Progenitor cell of endocrine pancreas (in vitro differentiated cells): ENCODE data around the gene DUSP22. TPM values are rescaled to one million over a fixed set of nuclear protein-coding genes. Genes with fewer than 3 reads are reported as not detected.
A peak's percentile ranks its signal among the peaks of the same experiment; 100 is the strongest.
"Not testable (repeated sequence)": the region's sequence is repeated elsewhere in the genome, so short reads cannot be mapped to it uniquely, and the experiment has no call there.

ENCODE experiments used
- DNase-seq: peaks from one replicate; pipeline ENCODE4 v3.0.0; 2021; ENCODE audit warnings: low spot score; ENCODE audit not compliant: unreplicated experiment
- H3K27ac Mint-ChIP-seq: 2 replicates; pipeline ENCODE4 v1.8.0; 2021; ENCODE audit warnings: mild to moderate bottlenecking, moderate library complexity, mixed read lengths
- H3K27me3 Mint-ChIP-seq: 2 replicates; pipeline ENCODE4 v1.8.0; 2021; ENCODE audit warnings: mixed read lengths
- H3K36me3 Mint-ChIP-seq: 2 replicates; pipeline ENCODE4 v1.8.0; 2022; ENCODE audit warnings: mixed read lengths; ENCODE audit not compliant: insufficient read depth
- H3K4me1 Mint-ChIP-seq: 2 replicates; pipeline ENCODE4 v1.8.0; 2021; ENCODE audit warnings: low read depth, mixed read lengths
- H3K4me3 Mint-ChIP-seq: 2 replicates; pipeline ENCODE4 v1.8.0; 2021; ENCODE audit warnings: low read depth, mild to moderate bottlenecking, moderate library complexity, mixed read lengths
- H3K9me3 Mint-ChIP-seq: 2 replicates; pipeline ENCODE4 v1.8.0; 2021; ENCODE audit warnings: low read depth, mixed read lengths
- long read RNA-seq: library from polyadenylated mRNA; unstranded; transcript quantifications from one replicate; pipeline ENCODE4 v2.0.0, GENCODE V29; 2020
- total RNA-seq: library from RNA; stranded (reverse); gene quantifications from 2 replicates; pipeline ENCODE4 v1.2.1, GENCODE V29; 2021
- TF ChIP-seq, protein P1 (sequence below): fragments of 200-600 bp; sonication (generic); IDR thresholded peaks from one replicate; pipeline ENCODE4 v1.5.0; 2021; ENCODE audit warnings: antibody characterized with exemption, mild to moderate bottlenecking; ENCODE audit not compliant: unreplicated experiment

The DUSP22 gene, protein sequence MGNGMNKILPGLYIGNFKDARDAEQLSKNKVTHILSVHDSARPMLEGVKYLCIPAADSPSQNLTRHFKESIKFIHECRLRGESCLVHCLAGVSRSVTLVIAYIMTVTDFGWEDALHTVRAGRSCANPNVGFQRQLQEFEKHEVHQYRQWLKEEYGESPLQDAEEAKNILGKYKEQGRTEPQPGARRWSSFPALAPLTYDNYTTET
- 39.0 and 40.4 TPM in 2 replicates for total RNA-seq
- long read RNA-seq, transcript DUSP22-202 (7 exons, 3,098 nt) = minor isoform, 9 of 30 reads
- long read RNA-seq, transcript DUSP22-208 (6 exons, 1,166 nt) = major isoform, 14 of 30 reads
- long read RNA-seq, partial matches to known transcripts = 2 of 30 reads
- long read RNA-seq, other reads (novel, unspliced or antisense) = 5 of 30 reads

DNA sequence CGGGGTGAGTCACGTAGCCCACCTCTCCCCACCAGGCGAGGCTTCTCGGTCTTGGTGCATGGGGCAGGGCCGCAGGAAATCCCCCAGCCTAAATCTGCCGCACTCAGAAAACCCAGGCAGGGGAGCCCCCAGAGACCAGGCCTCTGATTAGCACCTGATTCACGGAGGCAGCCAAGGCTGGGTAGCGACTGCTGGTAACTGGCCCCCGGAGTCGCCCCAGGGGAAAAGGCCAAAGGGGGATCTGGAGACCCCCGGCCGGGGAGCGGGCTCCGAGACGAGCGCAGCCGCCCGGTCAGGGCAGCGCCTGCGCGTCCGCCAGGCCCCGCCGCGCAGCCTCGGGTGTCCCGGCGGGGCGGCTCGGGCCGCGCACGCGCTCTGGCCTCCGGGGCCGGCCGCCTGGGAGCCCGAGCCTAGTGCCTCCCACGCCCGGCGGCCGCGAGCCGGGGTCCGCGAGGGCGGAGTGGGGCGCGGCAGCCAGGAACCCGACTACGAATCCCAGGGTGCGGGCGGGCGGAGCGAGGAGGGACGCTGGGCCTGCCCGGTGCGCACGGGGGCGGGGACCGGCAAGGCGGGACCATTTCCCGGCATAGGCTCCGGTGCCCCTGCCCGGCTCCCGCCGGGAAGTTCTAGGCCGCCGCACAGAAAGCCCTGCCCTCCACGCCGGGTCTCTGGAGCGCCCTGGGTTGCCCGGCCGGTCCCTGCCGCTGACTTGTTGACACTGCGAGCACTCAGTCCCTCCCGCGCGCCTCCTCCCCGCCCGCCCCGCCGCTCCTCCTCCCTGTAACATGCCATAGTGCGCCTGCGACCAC, at the start of gene DUSP22:
TSS of gene DUSP22 (plus strand) at position 791 of the 809 bp plus-strand sequence. CDS start 53 bp downstream, outside the sequence.
- H3K36me3 Mint-ChIP-seq = no peaks in the 10 kb centered on the region
- peak; percentile 70 for DNase-seq
- TF ChIP-seq, protein P1, sequence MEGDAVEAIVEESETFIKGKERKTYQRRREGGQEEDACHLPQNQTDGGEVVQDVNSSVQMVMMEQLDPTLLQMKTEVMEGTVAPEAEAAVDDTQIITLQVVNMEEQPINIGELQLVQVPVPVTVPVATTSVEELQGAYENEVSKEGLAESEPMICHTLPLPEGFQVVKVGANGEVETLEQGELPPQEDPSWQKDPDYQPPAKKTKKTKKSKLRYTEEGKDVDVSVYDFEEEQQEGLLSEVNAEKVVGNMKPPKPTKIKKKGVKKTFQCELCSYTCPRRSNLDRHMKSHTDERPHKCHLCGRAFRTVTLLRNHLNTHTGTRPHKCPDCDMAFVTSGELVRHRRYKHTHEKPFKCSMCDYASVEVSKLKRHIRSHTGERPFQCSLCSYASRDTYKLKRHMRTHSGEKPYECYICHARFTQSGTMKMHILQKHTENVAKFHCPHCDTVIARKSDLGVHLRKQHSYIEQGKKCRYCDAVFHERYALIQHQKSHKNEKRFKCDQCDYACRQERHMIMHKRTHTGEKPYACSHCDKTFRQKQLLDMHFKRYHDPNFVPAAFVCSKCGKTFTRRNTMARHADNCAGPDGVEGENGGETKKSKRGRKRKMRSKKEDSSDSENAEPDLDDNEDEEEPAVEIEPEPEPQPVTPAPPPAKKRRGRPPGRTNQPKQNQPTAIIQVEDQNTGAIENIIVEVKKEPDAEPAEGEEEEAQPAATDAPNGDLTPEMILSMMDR = no peak
- H3K9me3 Mint-ChIP-seq = peaks cover 19% of the 10 kb centered on the region
- peaks cover 20% of the 10 kb centered on the region for H3K4me1 Mint-ChIP-seq
- H3K27ac Mint-ChIP-seq = peak within 1 kb of the TSS; percentile 97
- H3K4me3 Mint-ChIP-seq = peak within 1 kb of the TSS; percentile 94
- peaks cover 9% of the 10 kb centered on the region for H3K27me3 Mint-ChIP-seq

DNA sequence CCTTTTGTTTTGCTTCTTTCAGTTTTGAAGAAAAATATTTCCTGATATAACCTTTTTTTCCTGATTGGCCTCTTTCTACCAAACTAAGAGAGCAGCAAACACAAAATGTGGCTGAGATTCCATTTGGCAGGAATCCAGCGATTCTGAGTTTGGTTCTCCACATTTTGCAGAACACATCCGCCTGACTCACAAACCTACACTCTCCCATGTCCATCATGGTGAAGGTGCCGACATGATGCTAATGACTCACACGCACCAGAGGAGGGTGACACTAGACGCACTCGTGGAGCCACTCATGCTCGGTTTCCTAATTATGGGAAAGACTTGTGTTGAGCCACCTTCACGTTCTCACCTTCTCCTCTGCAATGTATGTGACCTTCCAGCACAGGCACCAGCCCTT, 45.9 kb upstream of the DUSP22 start:
- Mint-ChIP-seq H3K27me3 (peaks cover 18% of the 10 kb centered on the region), H3K36me3 (no peaks in the 10 kb centered on the region), H3K4me1 (no peaks in the 10 kb centered on the region), H3K4me3 (no peak overlapping the region), H3K9me3 (no peaks in the 10 kb centered on the region), H3K27ac (no peak overlapping the region)
- no peak for DNase-seq
- TF ChIP-seq, protein P1 = no peak

DNA sequence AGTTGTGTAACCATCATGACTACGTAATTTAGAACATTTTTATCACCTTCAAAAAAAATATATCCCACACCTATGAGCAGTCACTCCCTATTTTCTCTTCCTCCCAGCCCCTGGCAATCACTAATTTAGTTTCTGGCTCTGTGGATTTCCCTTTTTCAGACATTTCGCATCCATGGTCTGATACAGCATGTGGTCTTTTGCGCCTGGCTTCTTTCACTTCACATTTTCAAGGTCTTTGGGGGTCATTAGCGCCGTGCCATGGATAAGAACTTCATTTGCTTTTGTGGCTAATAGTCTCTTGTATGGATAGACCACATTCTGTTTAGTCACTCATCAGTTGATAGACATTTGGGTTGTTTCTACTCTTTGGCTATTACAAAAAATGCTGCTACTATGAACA, 44.9 kb upstream of the DUSP22 start:
- TF ChIP-seq, protein P1 = no peak
- Mint-ChIP-seq H3K27ac (no peak overlapping the region), H3K36me3 (no peaks in the 10 kb centered on the region), H3K27me3 (peaks cover 18% of the 10 kb centered on the region), H3K4me1 (no peaks in the 10 kb centered on the region), H3K9me3 (no peaks in the 10 kb centered on the region), H3K4me3 (no peak overlapping the region)
- DNase-seq = no peak

DNA sequence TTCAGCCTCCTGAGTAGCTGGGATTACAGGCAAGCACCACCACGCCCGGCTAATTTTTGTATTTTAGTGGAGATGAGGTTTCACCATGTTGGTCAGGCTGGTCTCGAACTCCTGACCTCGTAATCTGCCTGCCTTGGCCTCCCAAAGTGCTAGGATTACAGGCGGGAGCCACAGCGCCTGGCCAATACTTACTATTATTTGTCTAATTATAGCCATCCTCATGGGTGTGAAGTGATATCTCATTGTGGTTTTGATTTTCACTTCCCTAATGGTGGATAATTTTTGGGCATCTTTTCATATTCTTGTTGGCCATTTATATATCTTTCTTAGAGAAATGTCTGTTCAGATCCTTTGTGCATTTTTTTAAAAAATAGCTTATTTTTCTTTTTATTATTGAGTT, 44.2 kb upstream of the DUSP22 start:
- H3K27me3 Mint-ChIP-seq = peaks cover 22% of the 10 kb centered on the region
- H3K27ac Mint-ChIP-seq, H3K36me3 Mint-ChIP-seq, H3K4me1 Mint-ChIP-seq, H3K9me3 Mint-ChIP-seq, DNase-seq, H3K4me3 Mint-ChIP-seq: not testable (repeated sequence)

DNA sequence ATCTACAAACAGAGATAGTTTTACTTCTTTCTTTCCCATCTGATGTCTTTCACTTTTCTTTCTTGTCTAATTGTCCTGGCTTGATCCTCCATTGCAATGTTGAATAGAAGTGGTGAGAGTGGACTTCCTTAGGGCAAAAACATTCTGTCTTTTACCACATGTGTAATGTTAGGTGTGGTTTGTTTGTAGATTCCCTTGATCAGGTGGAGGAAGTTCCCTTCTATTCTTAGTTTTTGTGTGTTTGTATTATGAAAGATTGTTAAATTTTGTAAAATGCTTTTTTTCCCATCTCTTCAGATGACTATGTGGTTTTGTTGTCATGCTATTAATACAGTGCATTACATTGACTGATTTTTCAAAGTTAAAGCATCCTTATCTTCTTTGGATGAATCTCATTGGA, 41.6 kb upstream of the DUSP22 start:
- Mint-ChIP-seq H3K9me3 (no peaks in the 10 kb centered on the region), H3K4me3 (no peak overlapping the region), H3K27ac (no peak overlapping the region), H3K4me1 (no peaks in the 10 kb centered on the region), H3K36me3 (no peaks in the 10 kb centered on the region), H3K27me3 (peaks cover 25% of the 10 kb centered on the region)
- TF ChIP-seq, protein P1 = no peak
- no peak for DNase-seq
